ENCODE data around the gene FIBP. TPM values are rescaled to one million over a fixed set of nuclear protein-coding genes. Genes with fewer than 3 reads are reported as not detected.

FIBP gene
- total RNA-seq, 1 donor from 2014 or later, result 42.2 TPM

DNA sequence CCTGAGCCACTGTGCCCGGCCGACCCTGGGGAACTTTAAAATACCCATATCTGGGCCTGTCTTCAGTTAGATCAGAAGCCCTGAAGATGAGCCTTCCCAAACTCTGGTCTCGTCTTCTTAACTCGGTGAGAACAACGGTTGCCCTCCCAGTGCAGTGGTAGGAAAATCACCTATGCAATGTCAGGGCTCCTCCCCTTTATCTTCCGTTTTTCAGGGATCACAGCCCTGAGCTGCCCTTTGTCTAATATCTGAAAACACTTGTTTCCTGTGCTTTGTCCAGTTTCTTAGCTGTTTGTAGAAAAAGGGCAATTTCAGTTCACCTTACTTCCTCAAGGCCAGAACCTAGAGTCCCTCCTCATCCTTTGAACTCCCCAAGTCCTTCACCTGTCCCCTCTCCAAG, 40.4 kb upstream of the FIBP start:
- Histone ChIP-seq H3K36me3 (no peaks in the 10 kb centered on the region), H3K4me3 (no peak overlapping the region), H3K27me3 (ENCODE audit: low read depth) (peaks cover 5% of the 10 kb centered on the region), H3K4me1 (no peaks in the 10 kb centered on the region), H3K9me3 (replicated peaks) (no peaks in the 10 kb centered on the region), H3K27ac (replicated peaks) (no peak overlapping the region)
- TF ChIP-seq, protein P1, sequence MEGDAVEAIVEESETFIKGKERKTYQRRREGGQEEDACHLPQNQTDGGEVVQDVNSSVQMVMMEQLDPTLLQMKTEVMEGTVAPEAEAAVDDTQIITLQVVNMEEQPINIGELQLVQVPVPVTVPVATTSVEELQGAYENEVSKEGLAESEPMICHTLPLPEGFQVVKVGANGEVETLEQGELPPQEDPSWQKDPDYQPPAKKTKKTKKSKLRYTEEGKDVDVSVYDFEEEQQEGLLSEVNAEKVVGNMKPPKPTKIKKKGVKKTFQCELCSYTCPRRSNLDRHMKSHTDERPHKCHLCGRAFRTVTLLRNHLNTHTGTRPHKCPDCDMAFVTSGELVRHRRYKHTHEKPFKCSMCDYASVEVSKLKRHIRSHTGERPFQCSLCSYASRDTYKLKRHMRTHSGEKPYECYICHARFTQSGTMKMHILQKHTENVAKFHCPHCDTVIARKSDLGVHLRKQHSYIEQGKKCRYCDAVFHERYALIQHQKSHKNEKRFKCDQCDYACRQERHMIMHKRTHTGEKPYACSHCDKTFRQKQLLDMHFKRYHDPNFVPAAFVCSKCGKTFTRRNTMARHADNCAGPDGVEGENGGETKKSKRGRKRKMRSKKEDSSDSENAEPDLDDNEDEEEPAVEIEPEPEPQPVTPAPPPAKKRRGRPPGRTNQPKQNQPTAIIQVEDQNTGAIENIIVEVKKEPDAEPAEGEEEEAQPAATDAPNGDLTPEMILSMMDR (IDR thresholded peaks at IDR 0.05; ENCODE audit: borderline replicate concordance), result no peak
- intact Hi-C loops (cut with micrococcal nuclease), result no loop called here
- DNase-seq, result no peak

DNA sequence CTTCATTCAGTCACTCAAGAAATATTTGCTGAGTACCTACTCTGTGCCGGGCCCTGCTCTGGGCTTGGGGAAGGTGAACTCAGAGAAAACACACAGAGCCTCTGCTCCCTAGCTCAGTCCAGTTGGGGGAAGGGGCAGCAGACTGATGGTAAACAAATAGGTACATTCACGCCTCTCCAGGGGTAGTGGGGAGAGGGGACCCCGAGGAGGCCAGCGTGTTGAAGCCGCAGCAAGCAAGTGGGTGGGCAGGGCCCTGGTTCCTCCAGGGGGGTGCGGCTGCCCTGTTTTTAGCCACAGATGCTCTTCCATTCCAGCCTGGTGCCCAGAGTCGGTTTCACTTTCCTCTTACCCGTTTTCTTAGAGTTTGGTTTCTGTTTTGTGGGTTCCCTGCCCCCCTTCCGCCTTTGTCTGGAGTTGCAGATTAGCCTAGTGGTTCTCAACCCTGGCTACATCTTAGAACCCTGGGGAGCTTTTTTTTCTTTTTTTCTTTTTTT, 39.7 kb upstream of the FIBP start:
- H3K4me1 ChIP-seq, result no peaks in the 10 kb centered on the region
- H3K36me3 ChIP-seq, result peaks cover 5% of the 10 kb centered on the region
- H3K27me3 ChIP-seq (ENCODE audit: low read depth), result no peaks in the 10 kb centered on the region
- no peak overlapping the region for H3K4me3 ChIP-seq
- no peaks in the 10 kb centered on the region for H3K9me3 ChIP-seq (replicated peaks)
- TF ChIP-seq, protein P1 (IDR thresholded peaks at IDR 0.05; ENCODE audit: borderline replicate concordance), result no peak
- no peak for DNase-seq
- intact Hi-C loops (cut with micrococcal nuclease), result no loop called here
- no peak overlapping the region for H3K27ac ChIP-seq (replicated peaks)

DNA sequence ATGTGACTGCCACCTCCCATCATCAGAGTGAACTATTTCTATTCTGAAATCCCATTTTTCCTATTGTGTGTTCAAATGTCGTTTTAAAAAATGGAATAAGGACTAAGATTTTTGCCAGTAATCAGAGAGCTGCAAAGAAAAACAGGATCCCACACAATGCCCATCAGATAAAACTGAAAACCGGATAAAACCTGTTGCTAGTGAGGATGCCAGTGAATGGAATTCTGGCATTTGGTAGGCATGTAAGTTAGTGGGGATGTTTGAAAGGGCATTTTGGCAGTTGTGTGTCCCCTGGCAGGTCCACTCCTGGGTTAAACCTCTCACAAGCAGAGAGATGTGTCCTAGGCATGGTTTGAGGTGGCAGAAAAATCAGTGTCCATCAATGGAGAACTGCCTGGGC, 37.1 kb upstream of the FIBP start:
- TF ChIP-seq, protein P1 (IDR thresholded peaks at IDR 0.05; ENCODE audit: borderline replicate concordance), result no peak
- no peaks in the 10 kb centered on the region for H3K27me3 ChIP-seq (ENCODE audit: low read depth)
- peaks cover 9% of the 10 kb centered on the region for H3K4me1 ChIP-seq
- H3K36me3 ChIP-seq, result peaks cover 23% of the 10 kb centered on the region
- no peak overlapping the region for H3K27ac ChIP-seq (replicated peaks)
- no peak overlapping the region for H3K4me3 ChIP-seq
- H3K9me3 ChIP-seq (replicated peaks), result no peaks in the 10 kb centered on the region
- intact Hi-C loops (cut with micrococcal nuclease), result no loop called here
- DNase-seq, result no peak

DNA sequence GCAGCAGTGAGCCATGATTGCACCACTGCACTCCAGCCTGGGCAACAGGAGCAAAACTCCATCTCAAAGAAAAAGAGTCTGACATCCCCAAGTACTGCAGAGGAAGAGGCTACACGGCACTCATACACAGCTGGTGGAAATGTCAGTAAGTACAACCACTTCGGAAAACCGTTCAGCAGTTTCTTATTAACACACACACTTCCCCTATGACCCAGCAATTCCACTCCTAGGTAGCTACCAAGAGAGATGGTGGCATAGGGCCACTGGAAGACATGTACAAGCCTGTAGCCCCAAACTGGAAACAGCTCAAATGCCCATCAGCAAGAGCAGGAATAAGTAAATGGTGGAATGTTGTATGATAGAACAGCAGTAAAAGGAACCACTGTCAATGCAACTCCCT, 34.3 kb upstream of the FIBP start:
- H3K4me3 ChIP-seq, result no peak overlapping the region
- intact Hi-C loops (cut with micrococcal nuclease), result no loop called here
- no peak for DNase-seq
- no peak overlapping the region for H3K27ac ChIP-seq (replicated peaks)
- peaks cover 27% of the 10 kb centered on the region for H3K36me3 ChIP-seq
- no peaks in the 10 kb centered on the region for H3K27me3 ChIP-seq (ENCODE audit: low read depth)
- H3K9me3 ChIP-seq (replicated peaks), result no peaks in the 10 kb centered on the region
- peaks cover 32% of the 10 kb centered on the region for H3K4me1 ChIP-seq
- TF ChIP-seq, protein P1 (IDR thresholded peaks at IDR 0.05; ENCODE audit: borderline replicate concordance), result no peak

DNA sequence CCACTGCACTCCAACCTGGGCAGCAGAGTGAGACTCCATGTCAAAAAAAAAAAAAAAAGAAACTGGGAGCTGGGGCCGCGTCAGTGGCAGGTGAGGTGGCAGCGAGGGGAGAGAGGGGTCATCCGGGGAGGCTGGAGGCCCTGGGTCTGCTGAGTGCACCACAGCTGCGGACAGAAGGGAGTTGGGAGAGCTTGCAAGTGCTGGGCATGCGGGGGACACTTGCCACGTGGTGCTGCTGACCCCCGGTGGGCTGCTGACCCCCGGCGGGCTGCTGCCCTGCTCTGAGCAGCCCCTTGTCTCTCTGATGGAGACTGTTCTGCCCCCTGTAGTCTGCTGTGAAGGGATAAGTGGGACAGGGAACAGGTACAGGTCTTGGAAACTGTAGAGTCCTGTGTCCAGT, 33.6 kb upstream of the FIBP start:
- H3K36me3 ChIP-seq, result peaks cover 32% of the 10 kb centered on the region
- H3K27ac ChIP-seq (replicated peaks), result no peak overlapping the region
- H3K4me3 ChIP-seq, result no peak overlapping the region
- intact Hi-C loops (cut with micrococcal nuclease), result no loop called here
- no peak for DNase-seq
- H3K9me3 ChIP-seq (replicated peaks), result no peaks in the 10 kb centered on the region
- TF ChIP-seq, protein P1 (IDR thresholded peaks at IDR 0.05; ENCODE audit: borderline replicate concordance), result no peak
- no peaks in the 10 kb centered on the region for H3K27me3 ChIP-seq (ENCODE audit: low read depth)
- H3K4me1 ChIP-seq, result peaks cover 38% of the 10 kb centered on the region

Data from left ventricle myocardium inferior (tissue), 1 donor.